Dedifferentiated amniotic fluid mesenchymal stem cell (primary cell): Measurements from ENCODE around the gene TPBGL.
A peak's percentile ranks its signal among the peaks of the same experiment; 100 is the strongest.

Experiments used
- DNase-seq: peaks from one replicate; pipeline ENCODE4 v3.0.0-alpha.2; 2016; ENCODE audit errors: extremely low spot score

Gene TPBGL

GRCh38 chr11:75246006-75246670 is 5.6 kb downstream of the TPBGL start:
- DNase-seq = no peak

DNA sequence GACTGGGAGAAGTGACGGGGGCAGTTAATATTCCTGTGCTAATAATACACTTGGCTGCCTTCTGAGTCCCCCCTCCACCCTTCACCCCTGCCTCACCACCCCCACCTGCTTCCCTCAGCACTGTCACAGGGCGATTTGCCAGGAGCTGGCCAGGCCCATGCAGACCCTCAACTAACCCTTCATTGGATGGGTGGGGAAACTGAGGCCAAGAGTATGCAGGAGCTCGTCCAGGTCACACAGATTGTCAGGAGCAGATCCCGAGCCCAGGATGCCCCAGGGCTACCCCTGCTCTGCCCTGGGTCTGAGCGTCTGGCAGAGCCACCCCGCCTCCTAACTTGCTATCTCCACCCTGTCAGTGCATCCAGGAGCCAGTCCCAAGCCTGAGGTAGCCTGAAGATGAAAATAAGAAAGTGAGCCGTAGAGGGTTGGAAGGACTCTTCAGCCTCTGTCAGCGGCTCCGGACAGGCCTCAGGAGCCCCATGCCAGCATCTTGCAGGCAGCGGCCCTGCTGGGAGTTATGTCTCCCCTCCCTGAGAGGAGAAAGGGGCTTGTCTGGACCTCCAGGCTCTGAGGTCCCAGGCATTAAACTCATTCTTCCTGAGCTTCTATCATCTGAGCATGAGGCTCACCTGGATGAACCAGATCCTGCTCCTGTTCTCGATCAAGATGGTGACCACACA is 6.2 kb downstream of the TPBGL start:
- no peak for DNase-seq

GRCh38 chr11:75248924-75249256 is 8.3 kb downstream of the TPBGL start:
- DNase-seq = no peak

DNA sequence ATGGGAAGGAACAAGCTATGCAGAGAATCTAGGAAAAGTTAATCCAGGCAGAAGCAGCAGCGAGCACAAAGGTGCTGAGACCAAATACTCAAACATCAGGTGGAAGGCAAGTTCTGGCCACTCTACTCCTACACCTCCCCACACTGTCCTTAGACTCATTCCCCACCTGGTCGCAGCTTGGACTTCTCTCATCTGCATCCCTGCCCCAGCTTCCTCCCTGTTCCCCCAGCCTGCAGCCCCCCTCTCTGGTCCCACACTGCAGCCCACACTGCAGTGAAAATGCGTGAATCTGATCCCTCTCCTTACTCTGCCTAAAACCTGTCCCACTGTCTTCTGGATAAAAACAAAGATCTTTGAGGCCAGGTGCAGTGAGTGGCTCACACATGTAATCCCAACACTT is 9.1 kb downstream of the TPBGL start:
- DNase-seq = no peak

GRCh38 chr11:75254326-75254725 is 13.8 kb downstream of the TPBGL start:
- DNase-seq = no peak

DNA sequence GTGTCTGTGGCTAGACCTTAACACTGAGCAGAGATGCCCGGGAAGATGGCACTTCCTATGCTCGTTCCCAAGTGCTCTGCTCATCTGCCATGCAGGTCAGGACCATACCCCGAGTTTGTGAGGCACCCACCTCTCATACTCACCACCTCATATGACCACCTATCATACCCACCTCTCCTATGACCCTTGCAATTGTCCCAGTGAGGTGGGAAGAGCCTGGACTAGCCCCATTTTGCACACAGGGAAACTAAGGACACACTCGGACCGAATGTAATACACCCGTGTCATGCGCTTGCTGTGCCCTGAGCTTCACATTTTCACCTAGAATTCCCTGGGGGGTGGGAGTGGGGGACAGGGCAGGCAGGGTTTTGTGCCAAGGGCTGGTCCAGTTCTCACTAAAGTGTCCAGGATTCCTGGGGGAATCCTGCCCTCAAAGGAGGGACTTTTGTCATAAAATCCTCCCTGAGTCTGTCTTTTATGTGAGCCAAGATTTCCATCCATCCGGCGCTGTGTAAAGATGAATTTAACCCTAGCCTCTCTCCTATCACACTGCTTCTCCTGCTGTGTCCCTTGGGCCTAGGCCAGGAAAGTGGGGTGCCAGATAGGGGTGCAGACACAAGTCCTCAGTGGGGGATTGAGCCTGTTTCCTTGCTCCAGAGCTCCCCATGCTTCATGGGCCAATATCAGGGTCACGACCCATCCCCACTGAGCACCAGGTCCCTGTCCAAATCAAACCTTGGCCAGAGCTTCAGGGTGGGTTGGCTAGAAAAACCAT is 20.0 kb downstream of the TPBGL start:
- no peak for DNase-seq

DNA sequence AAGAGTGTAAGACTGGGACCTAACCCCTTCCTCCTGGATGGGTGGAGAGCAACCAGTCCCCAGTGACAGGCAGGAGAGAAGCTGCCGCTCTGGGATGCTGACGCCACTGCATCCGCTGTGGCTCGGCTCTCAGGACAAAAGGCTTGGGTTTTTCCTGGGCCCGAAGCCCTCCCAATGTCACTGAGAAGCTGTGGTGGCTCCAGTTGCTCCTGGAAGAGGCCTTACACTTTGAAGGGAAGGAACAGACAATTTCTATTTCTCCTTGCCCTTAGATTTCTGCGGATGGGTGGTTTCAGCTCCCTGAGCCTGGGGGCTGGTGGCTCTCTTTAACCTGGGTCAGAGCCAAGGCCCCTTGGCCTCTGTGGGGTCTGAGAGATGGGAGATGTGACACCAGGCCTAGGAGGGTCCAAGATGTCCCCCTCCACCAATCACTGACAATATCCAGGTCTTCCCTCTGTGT is 21.4 kb downstream of the TPBGL start:
- no peak for DNase-seq

GRCh38 chr11:75262436-75262835 is 21.9 kb downstream of the TPBGL start:
- no peak for DNase-seq

- no peak for DNase-seq
Observed at GRCh38 chr11:75262961-75263852, 22.6 kb downstream of the TPBGL start.

- peak; percentile 24 for DNase-seq
Observed at GRCh38 chr11:75263944-75264349, 23.4 kb downstream of the TPBGL start.

DNA sequence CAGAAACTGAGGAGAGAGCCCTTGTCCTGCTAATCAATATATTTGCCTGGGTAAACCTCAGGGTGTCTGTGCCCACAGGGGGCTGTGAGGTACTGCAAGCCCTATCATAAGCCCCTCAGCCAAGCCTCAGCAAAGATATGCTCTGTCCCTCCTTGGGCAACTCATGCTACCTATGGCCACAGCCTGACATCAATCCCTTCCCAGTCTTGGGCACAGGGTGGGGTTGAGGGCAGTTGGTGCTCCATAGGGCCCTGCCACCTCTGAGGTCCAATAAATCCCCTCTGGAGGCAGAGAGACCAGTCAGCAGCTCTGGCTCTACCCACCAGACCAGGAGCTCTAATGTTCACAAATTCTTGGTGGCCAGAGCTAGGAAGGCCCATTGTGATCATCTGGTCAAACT is 23.8 kb downstream of the TPBGL start:
- DNase-seq = no peak

- no peak for DNase-seq
Observed at GRCh38 chr11:75264971-75265370, 24.4 kb downstream of the TPBGL start.

GRCh38 chr11:75265851-75266531 is 25.4 kb downstream of the TPBGL start:
- no peak for DNase-seq

GRCh38 chr11:75267171-75267970 is 26.8 kb downstream of the TPBGL start:
- no peak for DNase-seq

GRCh38 chr11:75268626-75269366 is 28.2 kb downstream of the TPBGL start:
- no peak for DNase-seq

DNA sequence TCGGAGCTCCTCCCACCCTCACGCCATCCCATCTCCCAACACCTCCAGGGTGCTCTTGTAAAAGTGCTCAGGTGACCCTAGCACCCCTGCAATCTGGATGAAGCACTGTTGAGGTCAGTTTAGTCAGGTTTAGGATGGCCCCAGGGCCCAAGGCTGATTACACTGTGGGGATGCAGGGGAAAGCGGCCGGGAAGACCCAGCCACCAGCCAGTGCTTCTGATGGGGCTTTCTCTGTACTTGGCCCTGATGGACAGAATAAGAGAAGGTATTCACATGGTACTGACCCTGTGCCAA is 28.7 kb downstream of the TPBGL start:
- no peak for DNase-seq

GRCh38 chr11:75269896-75270295 is 29.3 kb downstream of the TPBGL start:
- DNase-seq = no peak

DNA sequence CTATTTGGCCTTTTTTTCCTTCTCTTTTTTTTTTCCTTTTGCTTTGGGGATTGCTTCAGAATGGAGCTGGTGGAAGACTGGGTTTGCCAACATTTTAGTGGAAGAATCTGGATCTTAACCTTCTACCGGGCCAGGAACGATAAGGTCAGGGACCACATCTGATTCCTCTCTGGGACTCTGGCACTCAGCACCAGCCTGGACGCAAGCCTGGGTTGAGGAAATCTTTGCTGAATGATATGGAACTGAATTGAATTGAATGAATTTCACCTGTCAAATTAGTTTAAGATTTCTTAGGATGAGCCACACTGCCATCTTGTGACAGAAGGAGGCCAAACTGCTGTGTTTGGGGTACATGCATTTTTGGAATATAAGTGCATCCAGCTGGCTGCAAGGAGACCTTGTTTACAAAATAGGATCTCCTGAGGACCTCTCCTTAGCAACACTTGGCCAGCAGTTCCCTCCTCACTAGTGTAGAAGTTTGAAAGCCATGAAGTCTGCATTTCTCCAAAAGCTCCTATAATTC is 30.4 kb downstream of the TPBGL start:
- no peak for DNase-seq

DNA sequence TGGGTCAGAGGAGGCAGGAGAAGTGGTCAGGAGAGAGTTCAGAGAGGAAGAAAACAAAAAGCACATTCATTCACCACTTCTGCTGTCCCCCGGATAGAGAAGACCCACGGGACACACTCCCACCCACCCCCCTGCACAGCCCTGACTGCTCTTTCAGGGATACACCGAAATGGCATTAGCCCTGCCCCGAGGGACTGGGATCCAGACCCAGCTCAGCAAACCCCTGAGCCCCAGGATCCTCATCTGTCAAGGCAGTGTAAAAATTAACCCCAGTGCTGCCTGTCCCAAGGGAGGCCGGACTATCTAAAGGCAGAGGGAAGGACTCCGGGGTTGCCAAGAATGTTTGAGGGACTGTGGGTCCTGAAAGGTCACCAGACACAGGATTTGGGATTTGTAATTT is 31.2 kb downstream of the TPBGL start:
- DNase-seq = no peak

DNA sequence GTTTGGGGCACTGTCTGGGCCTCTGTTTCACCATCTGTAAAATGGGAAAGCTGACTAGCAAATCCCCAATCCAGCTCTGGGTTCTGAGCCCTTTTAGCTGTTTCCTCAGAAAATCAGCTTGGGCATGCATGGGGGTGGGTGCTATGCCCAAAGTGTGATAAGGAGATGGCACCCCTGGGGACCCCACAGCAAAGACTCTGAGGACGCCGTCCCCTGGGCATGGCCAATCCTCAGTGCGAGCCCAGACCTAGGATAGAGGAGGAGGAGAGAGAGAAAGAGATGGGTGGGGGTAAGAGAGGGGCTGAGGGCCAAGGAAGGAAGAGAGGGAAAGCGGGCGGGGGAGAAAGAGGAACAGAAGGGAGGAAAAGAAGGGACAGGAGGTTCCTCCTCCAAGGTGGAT is 31.8 kb downstream of the TPBGL start:
- DNase-seq = no peak
